ENCODE results near the gene SLCO1B1. TPM values are rescaled to one million over a fixed set of nuclear protein-coding genes. Genes with fewer than 3 reads are reported as not detected.
A peak's percentile ranks its signal among the peaks of the same experiment; 100 is the strongest.

The SLCO1B1 gene
- total and polyA plus RNA-seq, 11 donors = 0.33 TPM; not detected in 10

DNA sequence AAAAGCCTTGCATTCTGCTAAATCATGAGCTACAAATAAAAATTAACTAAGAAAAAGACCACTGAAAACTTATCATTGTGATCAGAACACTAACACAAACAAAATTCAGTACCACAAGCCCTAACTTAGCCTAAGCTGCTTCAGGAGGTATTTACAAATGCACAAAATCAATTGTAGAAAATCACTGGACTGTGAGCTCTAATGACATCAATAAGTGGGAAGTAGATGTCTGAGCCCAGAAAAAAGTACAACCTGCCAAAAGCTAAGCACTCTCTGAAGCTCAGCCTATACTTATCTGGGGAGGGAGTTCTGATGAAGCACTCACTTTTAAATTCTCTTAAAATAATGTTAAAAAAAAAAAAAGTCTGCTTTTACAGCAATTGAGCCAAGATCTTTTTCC lies 92.9 kb downstream of the SLCO1B1 start:
- ATAC-seq (no peak), DNase-seq (no peak)
- no peaks in the 10 kb centered on the region for H3K36me3 ChIP-seq
- no peak for TF ChIP-seq POLR2A (IDR thresholded peaks at IDR 0.05)
- no peak for TF ChIP-seq CTCF (IDR thresholded peaks at IDR 0.05)
- intact Hi-C loops (cut with DNase I) = no loop called here
- H3K27ac ChIP-seq = no peak overlapping the region
- no peaks in the 10 kb centered on the region for H3K4me1 ChIP-seq
- no peak overlapping the region for H3K4me3 ChIP-seq
- no peaks in the 10 kb centered on the region for H3K27me3 ChIP-seq
- no peaks in the 10 kb centered on the region for H3K9me3 ChIP-seq

DNA sequence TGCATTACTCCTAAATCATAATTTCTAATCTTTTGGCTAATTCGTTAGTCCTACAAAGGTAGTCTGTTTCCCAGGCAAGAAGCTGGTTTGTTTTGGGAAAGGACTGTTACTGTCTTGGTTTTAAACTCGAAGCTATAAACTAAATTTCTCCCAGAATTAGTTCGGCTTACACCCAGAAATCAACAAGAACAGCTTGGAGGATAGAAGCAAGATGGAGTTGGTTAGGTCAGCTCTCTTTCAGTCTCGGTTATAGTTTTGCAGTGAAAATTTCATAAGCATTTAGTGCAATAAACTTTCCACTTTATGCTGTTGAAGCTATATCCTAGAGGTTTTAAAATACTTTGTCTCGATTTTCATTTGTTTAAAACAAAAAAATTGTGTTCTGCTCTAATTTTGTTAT lies 103.4 kb downstream of the SLCO1B1 start:
- Histone ChIP-seq H3K9me3 (peaks cover 0 to 3% (median 0%) of the 10 kb centered on the region in 12 donors), H3K27me3 (no peaks in the 10 kb centered on the region), H3K4me3 (no peak overlapping the region), H3K27ac (no peak overlapping the region), H3K36me3 (no peaks in the 10 kb centered on the region), H3K4me1 (no peaks in the 10 kb centered on the region)
- DNase-seq = no peak
- ATAC-seq = no peak
- intact Hi-C loops (cut with DNase I) = no loop called here
- TF ChIP-seq CTCF (IDR thresholded peaks at IDR 0.05) (no peak), POLR2A (IDR thresholded peaks at IDR 0.05) (no peak)
- 65 to 78% (median 71%) methylated on average over 5 of the region's 5 CpGs for WGBS, 4 donors

DNA sequence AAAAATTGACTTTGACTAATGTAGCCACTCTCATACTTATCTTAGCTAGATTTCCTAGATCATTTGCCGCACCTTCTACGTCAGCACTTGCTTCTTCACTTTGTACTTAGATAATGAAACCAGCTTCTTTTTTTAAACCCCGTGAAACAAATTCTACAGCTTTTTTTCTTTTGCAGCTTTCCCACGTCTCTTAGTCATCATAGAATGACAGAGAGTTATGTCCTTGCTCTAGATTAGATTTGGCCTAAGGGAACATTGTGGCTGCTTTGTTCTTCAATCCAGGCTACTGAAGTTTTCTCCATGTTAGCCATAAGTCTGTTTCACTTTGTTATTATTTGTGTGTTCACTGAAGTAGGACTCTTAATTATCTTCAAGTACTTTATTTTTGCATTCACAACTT lies 108.9 kb downstream of the SLCO1B1 start:
- intact Hi-C loops (cut with DNase I) = no loop called here
- Histone ChIP-seq H3K9me3 (peaks cover 0 to 5% (median 0%) of the 10 kb centered on the region in 12 donors), H3K4me1 (no peaks in the 10 kb centered on the region), H3K36me3 (no peaks in the 10 kb centered on the region), H3K4me3 (no peak overlapping the region), H3K27ac (no peak overlapping the region), H3K27me3 (no peaks in the 10 kb centered on the region)
- DNase-seq = no peak
- WGBS, 4 donors = 17 to 33% (median 30%) methylated on average over 4 of the region's 4 CpGs
- ATAC-seq = no peak
- TF ChIP-seq POLR2A (IDR thresholded peaks at IDR 0.05) (no peak), CTCF (IDR thresholded peaks at IDR 0.05) (no peak)

DNA sequence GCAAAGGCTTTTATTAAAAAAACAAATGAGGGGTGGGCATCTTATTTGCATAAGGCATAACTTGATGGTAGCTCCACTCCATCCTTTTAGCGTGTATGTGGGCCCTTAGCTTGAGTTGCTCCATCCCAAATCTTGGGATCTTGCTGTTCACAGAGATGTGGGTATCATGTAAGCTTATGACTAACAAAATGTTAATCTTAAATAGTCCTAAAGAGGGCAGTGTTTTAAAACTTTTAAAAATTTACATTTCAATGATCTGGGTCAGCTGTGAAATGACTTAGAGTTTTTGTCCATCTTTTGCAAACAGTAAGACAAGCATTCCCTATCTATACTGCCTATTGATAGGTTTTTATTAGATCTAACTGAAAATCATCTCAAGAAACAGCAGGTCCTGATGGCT lies 117.7 kb downstream of the SLCO1B1 start:
- intact Hi-C loops (cut with DNase I) = loop anchor here in 1 of 10 donors (5.0 kb wide), 1 partner anchor 189 kb away; the partner anchor contains the start of gene PYROXD1
- H3K9me3 ChIP-seq = peaks cover 0 to under 1% (median 0%) of the 10 kb centered on the region in 12 donors
- ATAC-seq (peak in 1 of 4 donors; percentile 33), DNase-seq (no peak)
- no peaks in the 10 kb centered on the region for H3K27me3 ChIP-seq
- H3K27ac ChIP-seq = no peak overlapping the region
- 69 to 90% (median 84%) methylated on average over 1 of the region's 1 CpG for WGBS, 4 donors
- H3K4me1 ChIP-seq = peaks cover 0 to 8% (median 0%) of the 10 kb centered on the region in 12 donors
- no peaks in the 10 kb centered on the region for H3K36me3 ChIP-seq
- no peak overlapping the region for H3K4me3 ChIP-seq
- TF ChIP-seq POLR2A (IDR thresholded peaks at IDR 0.05) (no peak), CTCF (IDR thresholded peaks at IDR 0.05) (peak in 2 of 12 donors; percentile 21)

All from heart left ventricle (tissue), 16 donors.